H1 (cell line): ENCODE measurements around the gene DDB1. TPM values are rescaled to one million over a fixed set of nuclear protein-coding genes. Genes with fewer than 3 reads are reported as not detected.

Experiments
- FOSL1 ChIP-seq: IDR thresholded peaks from 2 replicates; pipeline ENCODE4 v1.6.1; 2011; ENCODE audit warnings: mild to moderate bottlenecking, low read depth, low read length, moderate library complexity; ENCODE audit not compliant: insufficient read depth
- GTF2F1 ChIP-seq: IDR thresholded peaks from 2 replicates; pipeline ENCODE4 v1.6.1; 2012; ENCODE audit warnings: low read depth, low read length, improper control_type of control experiment, borderline replicate concordance
- NRF1 ChIP-seq: IDR thresholded peaks from 2 replicates; pipeline ENCODE4 v1.6.1; 2011; ENCODE audit warnings: mild to moderate bottlenecking, low read depth, low read length, improper control_type of control experiment
- RAD21 ChIP-seq, 2 experiments: IDR thresholded peaks in 1 of 2; conservative IDR thresholded peaks in 1 of 2; 2 replicates each; pipeline ENCODE4 v1.6.1; 2011; ENCODE audit warnings: low read depth in 2 of 2, low read length in 2 of 2, improper control_type of control experiment in 1 of 2, inconsistent platforms in 1 of 2, mild to moderate bottlenecking in 1 of 2, moderate library complexity in 1 of 2
- RBBP5 ChIP-seq: IDR thresholded peaks from 2 replicates; pipeline ENCODE4 v1.7.1; 2012; ENCODE audit warnings: low read depth, mild to moderate bottlenecking, inconsistent platforms, low read length, moderate library complexity, borderline replicate concordance
- polyA plus RNA-seq, 7 experiments: library from polyadenylated mRNA; depleted of rRNA in 3 of 7; stranded (reverse) in 5 of 7; unstranded in 2 of 7; fragments of >200 nt in 5 of 7; fragments of 200-250 nt in 2 of 7; gene quantifications; 1 replicate in 5 of 7; 2 replicates in 1 of 7; 4 replicates in 1 of 7; pipeline versions ENCODE4 v1.2.1 to v1.2.3, GENCODE V29; 2011 to 2013; ENCODE audit warnings: missing spikeins in 2 of 7, mixed read lengths in 2 of 7
- total RNA-seq: library from RNA; stranded (reverse); fragmentation: NEBNext Ultra II Directional; extraction: Animal tissue kit (Norgen Biotek cat#: 25700); gene quantifications from 2 replicates; pipeline ENCODE4 v1.2.1, GENCODE V29; 2021

DDB1 gene
- total and polyA plus RNA-seq, 2 of the 8 experiments (the other 6 are each of a cell fraction or from before 2014, with no cell fraction given), result 275 to 306 TPM

DNA sequence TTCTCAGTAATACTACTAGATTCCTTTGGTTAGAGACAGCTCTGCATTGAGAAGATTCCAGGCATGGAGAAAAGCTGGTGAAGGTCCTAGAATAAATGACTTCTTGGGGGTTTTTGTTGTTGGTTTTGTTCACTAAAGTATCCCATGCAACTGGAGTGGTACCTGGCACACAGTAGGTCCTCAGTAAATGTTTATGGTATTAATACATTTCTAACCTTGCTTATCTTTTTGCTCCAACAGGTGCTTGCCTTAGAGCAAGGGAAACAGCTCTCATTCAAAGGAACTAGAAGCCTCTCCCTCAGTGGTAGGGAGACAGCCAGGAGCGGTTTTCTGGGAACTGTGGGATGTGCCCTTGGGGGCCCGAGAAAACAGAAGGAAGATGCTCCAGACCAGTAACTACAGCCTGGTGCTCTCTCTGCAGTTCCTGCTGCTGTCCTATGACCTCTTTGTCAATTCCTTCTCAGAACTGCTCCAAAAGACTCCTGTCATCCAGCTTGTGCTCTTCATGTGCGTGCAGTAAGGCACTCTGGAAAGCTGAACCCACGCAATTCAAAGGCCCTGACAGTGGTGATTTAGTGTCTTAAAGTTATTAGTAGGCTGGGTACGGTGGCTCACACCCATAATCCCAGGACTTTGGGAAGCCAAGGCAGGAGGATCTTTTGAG is 31.2 kb upstream of the DDB1 start (continued):
- no peak for TF ChIP-seq GTF2F1
- TF ChIP-seq RBBP5, result no peak
- no peak for TF ChIP-seq RAD21 (IDR thresholded peaks at IDR 0.05 in 1 of 2, conservative IDR thresholded peaks at IDR 0.05 in 1 of 2; ENCODE audit: low read depth in 2 of 2, low read length in 2 of 2)
- no peak for TF ChIP-seq NRF1
- TF ChIP-seq FOSL1, result no peak
